B cell (primary cell): ENCODE results near the gene DCTN4. TPM values are rescaled to one million over a fixed set of nuclear protein-coding genes. Genes with fewer than 3 reads are reported as not detected.

Experiments used
- ATAC-seq: fragments of 200-7000 bp; cut with Tn5 transposase; one replicate; pipeline ENCODE4 v1.10.0; 2021; ENCODE audit warnings: low read depth, mild to moderate bottlenecking, moderate number of reproducible peaks, moderate library complexity
- CTCF ChIA-PET: fragments of 350-600 bp; sonication (Branson Sonifier 250); formaldehyde crosslinking; loops from one replicate; lab custom pipeline; 2021; ENCODE audit warnings: antibody characterized with exemption, inconsistent platforms; lab: Charles Lee
- POLR2A ChIA-PET: fragments of 350-600 bp; sonication (Branson Sonifier 250); formaldehyde crosslinking; loops from one replicate; lab custom pipeline; 2021; ENCODE audit warnings: antibody characterized with exemption; lab: Charles Lee
- DNase-seq: peaks from one replicate; pipeline ENCODE4 v3.0.0; 2013
- H2AFZ ChIP-seq: 2 replicates; pipeline ENCODE4 v1.6.1; 2012; ENCODE audit warnings: mild to moderate bottlenecking, low read depth, low read length; ENCODE audit not compliant: insufficient read depth, poor library complexity, severe bottlenecking
- H3K27ac ChIP-seq, 2 donors: 1 replicate in 1 of 2; 2 replicates in 1 of 2; pipeline ENCODE4 v1.5.1; 2012 to 2013; ENCODE audit warnings: low read length in 2 of 2, mild to moderate bottlenecking in 2 of 2, moderate library complexity in 1 of 2
- H3K27me3 ChIP-seq, 4 experiments: fragments of 200-600 bp in 1 of 4; sonication (generic) in 1 of 4; replicated peaks in 1 of 4; 1 replicate in 2 of 4; 2 replicates in 2 of 4; pipeline versions ENCODE4 v1.6.1 to v1.7.0; 2013 to 2016; ENCODE audit warnings: low read length in 3 of 4, mild to moderate bottlenecking in 2 of 4, mixed read lengths in 1 of 4, moderate library complexity in 1 of 4; ENCODE audit not compliant: insufficient read depth in 4 of 4, control insufficient read depth in 3 of 4; ENCODE audit errors: control extremely low read depth in 1 of 4
- H3K36me3 ChIP-seq, 2 experiments: replicated peaks in 1 of 2; 1 replicate in 1 of 2; 2 replicates in 1 of 2; pipeline versions ENCODE4 v1.6.1 to v1.7.1; 2013; ENCODE audit warnings: low read length in 1 of 2; ENCODE audit not compliant: insufficient read depth in 2 of 2, control insufficient read depth in 1 of 2; ENCODE audit errors: control extremely low read depth in 1 of 2, extremely low read depth in 1 of 2
- H3K4me1 ChIP-seq, 2 donors: fragments of 200-600 bp in 1 of 2; sonication (generic) in 1 of 2; 1 replicate in 1 of 2; 2 replicates in 1 of 2; pipeline versions ENCODE4 v1.5.1 to v1.6.1; 2013 to 2017; ENCODE audit warnings: low read length in 2 of 2; ENCODE audit not compliant: control insufficient read depth in 2 of 2, insufficient read depth in 2 of 2
- H3K4me2 ChIP-seq: replicated peaks from 2 replicates; pipeline ENCODE3; 2012; ENCODE audit warnings: mild to moderate bottlenecking, low read depth, low read length; ENCODE audit not compliant: poor library complexity, severe bottlenecking
- H3K4me3 ChIP-seq, 5 experiments: fragments of 200-600 bp in 1 of 5; sonication (generic) in 1 of 5; 1 replicate in 3 of 5; 2 replicates in 2 of 5; pipeline versions ENCODE4 v1.5.1 to v1.7.0; 2011 to 2016; ENCODE audit warnings: low read length in 4 of 5, mild to moderate bottlenecking in 4 of 5, low read depth in 2 of 5, control low read depth in 1 of 5, moderate library complexity in 1 of 5; ENCODE audit not compliant: insufficient read depth in 1 of 5; ENCODE audit errors: control extremely low read depth in 1 of 5, extremely low read depth in 1 of 5
- H3K79me2 ChIP-seq: fragments of 200-600 bp; sonication (generic); one replicate; pipeline ENCODE4 v1.6.0; 2016; ENCODE audit warnings: low read length; ENCODE audit not compliant: control insufficient read depth, insufficient read depth
- H3K9ac ChIP-seq: fragments of 200-600 bp; sonication (generic); 2 replicates; pipeline ENCODE4 v1.6.1; 2017; ENCODE audit warnings: mild to moderate bottlenecking, low read length, moderate library complexity
- H3K9me3 ChIP-seq, 3 donors: one replicate each; pipeline versions ENCODE4 v1.6.1 to v1.7.1; 2013; ENCODE audit warnings: low read length in 2 of 3; ENCODE audit not compliant: control insufficient read depth in 2 of 3, insufficient read depth in 1 of 3; ENCODE audit errors: control extremely low read depth in 1 of 3
- H4K20me1 ChIP-seq: 2 replicates; pipeline ENCODE4 v1.6.0; 2012; ENCODE audit warnings: mild to moderate bottlenecking, low read length; ENCODE audit not compliant: insufficient read depth, control insufficient read depth, poor library complexity, severe bottlenecking
- H3K27ac Mint-ChIP-seq: one replicate; pipeline ENCODE4 v1.8.0; 2021; ENCODE audit warnings: mixed read lengths
- H3K27me3 Mint-ChIP-seq: one replicate; pipeline ENCODE4 v1.8.0; 2021; ENCODE audit warnings: mixed read lengths
- H3K4me1 Mint-ChIP-seq: one replicate; pipeline ENCODE4 v1.8.0; 2021; ENCODE audit warnings: mixed read lengths
- H3K4me3 Mint-ChIP-seq: one replicate; pipeline ENCODE4 v1.8.0; 2021; ENCODE audit warnings: mixed read lengths
- H3K9me3 Mint-ChIP-seq: one replicate; pipeline ENCODE4 v1.8.0; 2022; ENCODE audit warnings: mixed read lengths; ENCODE audit not compliant: insufficient read depth
- EZH2 ChIP-seq: IDR thresholded peaks from 2 replicates; pipeline ENCODE4 v1.6.1; 2012; ENCODE audit warnings: borderline replicate concordance, low read depth, mild to moderate bottlenecking, moderate library complexity, low read length; ENCODE audit not compliant: insufficient read depth, poor library complexity, severe bottlenecking
- WGBS: methylation state at CpG from one replicate; pipeline ENCODE4 v1.1.5; 2013; ENCODE audit warnings: missing lambda C conversion rate; ENCODE audit not compliant: insufficient coverage; 5-methylcytosine and 5-hydroxymethylcytosine counted together
- intact Hi-C: fragments of 100-400 bp; cut with micrococcal nuclease; formaldehyde crosslinking; loops from one replicate; pipeline ENCODE4 v1.10.0; 2022
- polyA plus RNA-seq: library from polyadenylated mRNA; depleted of rRNA; stranded (reverse); fragments of >200 nt; gene quantifications from 2 replicates; pipeline ENCODE4 v1.2.3, GENCODE V29; 2012
- total RNA-seq, 2 donors: library from RNA; stranded (reverse); fragments of 120-200 nt in 1 of 2; gene quantifications; 1 replicate in 1 of 2; 2 replicates in 1 of 2; pipeline versions ENCODE4 v1.2.3 to v1.2.4, GENCODE V29; 2013 to 2022
- TF ChIP-seq, protein P1 (sequence below): fragments of 200-600 bp; IDR thresholded peaks from one replicate; pipeline ENCODE4 v1.8.0; 2022; ENCODE audit warnings: antibody characterized with exemption, mild to moderate bottlenecking

The DCTN4 gene
- total and polyA plus RNA-seq, 2 donors (not counting 1 experiment from before 2014, with no cell fraction given) = 11.2 to 54.4 TPM

DNA sequence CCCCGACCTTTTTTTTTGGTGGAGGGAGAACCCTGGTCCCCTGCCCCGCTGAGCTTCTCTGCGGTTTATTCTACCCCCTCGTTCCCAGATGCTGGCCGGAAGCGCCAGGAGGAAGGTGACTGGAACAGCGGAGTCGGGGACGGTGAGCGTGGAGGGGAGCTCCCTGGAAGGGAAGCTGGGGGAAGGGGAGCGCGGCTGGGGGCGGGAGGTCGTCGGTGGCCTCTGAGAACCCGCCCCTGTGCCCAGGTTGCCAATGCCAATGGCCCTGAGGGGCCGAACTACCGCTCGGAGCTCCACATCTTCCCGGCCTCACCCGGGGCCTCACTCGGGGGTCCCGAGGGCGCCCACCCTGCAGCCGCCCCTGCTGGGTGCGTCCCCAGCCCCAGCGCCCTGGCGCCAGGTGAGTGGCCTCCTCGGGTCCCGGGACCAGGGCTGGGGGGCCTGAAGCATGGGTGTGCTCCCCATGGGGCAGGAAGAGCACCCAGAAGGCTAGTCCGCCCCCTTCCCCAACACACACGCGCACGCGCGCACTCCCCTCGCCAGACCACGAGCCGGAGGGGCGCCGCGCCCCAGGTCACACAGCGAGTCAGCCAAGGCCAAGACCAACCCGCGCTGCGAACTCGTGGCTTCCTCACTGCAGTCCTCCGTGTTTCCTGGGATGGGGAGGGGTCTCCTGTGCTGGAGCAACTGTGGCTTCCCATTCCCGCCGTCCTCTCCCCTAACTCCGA lies 87.1 kb downstream of the DCTN4 start:
- TF ChIP-seq, protein P1, sequence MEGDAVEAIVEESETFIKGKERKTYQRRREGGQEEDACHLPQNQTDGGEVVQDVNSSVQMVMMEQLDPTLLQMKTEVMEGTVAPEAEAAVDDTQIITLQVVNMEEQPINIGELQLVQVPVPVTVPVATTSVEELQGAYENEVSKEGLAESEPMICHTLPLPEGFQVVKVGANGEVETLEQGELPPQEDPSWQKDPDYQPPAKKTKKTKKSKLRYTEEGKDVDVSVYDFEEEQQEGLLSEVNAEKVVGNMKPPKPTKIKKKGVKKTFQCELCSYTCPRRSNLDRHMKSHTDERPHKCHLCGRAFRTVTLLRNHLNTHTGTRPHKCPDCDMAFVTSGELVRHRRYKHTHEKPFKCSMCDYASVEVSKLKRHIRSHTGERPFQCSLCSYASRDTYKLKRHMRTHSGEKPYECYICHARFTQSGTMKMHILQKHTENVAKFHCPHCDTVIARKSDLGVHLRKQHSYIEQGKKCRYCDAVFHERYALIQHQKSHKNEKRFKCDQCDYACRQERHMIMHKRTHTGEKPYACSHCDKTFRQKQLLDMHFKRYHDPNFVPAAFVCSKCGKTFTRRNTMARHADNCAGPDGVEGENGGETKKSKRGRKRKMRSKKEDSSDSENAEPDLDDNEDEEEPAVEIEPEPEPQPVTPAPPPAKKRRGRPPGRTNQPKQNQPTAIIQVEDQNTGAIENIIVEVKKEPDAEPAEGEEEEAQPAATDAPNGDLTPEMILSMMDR = no peak
- TF ChIP-seq EZH2 = peak; percentile 41
- Histone ChIP-seq H3K36me3 (no peaks in the 10 kb centered on the region), H3K4me1 (peaks cover 14 to 19% of the 10 kb centered on the region in 2 donors), H3K9me3 (peaks cover 0 to 6% (median 0%) of the 10 kb centered on the region in 3 donors), H3K9ac (peak overlapping the region; percentile 49), H3K79me2 (no peaks in the 10 kb centered on the region), H4K20me1 (no peaks in the 10 kb centered on the region), H2AFZ (peak overlapping the region; percentile 75), H3K27ac (no peak overlapping the region), H3K4me2 (peak overlapping the region; percentile 89), H3K27me3 (peaks cover 0 to 52% (median 23%) of the 10 kb centered on the region in 4 experiments), H3K4me3 (peak overlapping the region in 4 of 5 experiments; percentile 29 to 55 (median 50))
- H3K4me1 Mint-ChIP-seq = peaks cover 15% of the 10 kb centered on the region
- intact Hi-C loops = no loop called here
- ChIA-PET POLR2A (no interaction called here), CTCF (interaction anchor here (0.7 to 1.8 kb wide), 2 partner anchors 112 kb away, joined by 3 to 8 read pairs; no protein-coding TSS in a partner anchor)
- 3% methylated on average over 48 of the region's 51 CpGs for WGBS
- H3K27ac Mint-ChIP-seq = no peak overlapping the region
- no peaks in the 10 kb centered on the region for H3K9me3 Mint-ChIP-seq
- peak overlapping the region; percentile 82 for H3K4me3 Mint-ChIP-seq
- DNase-seq = peak; percentile 38
- peak; percentile 41 for ATAC-seq
- H3K27me3 Mint-ChIP-seq = peaks cover 25% of the 10 kb centered on the region

DNA sequence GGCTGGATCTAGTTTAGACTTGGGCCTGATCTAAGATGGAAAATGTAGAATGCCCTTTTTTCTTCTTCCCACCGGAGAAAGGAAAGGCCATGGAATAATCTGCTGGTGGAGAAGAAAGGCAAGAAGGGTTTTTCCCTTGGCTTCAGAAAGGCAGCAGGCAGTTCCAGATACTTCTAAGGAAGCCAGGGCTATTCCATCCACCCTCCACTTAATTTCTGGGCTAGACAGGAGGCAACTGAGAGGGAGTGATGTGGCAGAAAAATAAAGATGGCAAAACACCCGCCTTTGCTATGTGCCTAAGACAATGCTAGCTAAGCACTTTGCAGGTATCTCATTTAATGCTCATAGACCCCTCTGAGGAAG lies 87.9 kb downstream of the DCTN4 start:
- Histone ChIP-seq H3K9me3 (peaks cover 0 to 6% (median 0%) of the 10 kb centered on the region in 3 donors), H3K79me2 (no peaks in the 10 kb centered on the region), H3K4me3 (peak overlapping the region in 1 of 5 experiments; percentile 55), H3K4me1 (peaks cover 14 to 19% of the 10 kb centered on the region in 2 donors), H3K4me2 (peak overlapping the region; percentile 89), H3K9ac (peak overlapping the region; percentile 49), H4K20me1 (no peaks in the 10 kb centered on the region), H3K36me3 (no peaks in the 10 kb centered on the region), H3K27me3 (peaks cover 0 to 52% (median 23%) of the 10 kb centered on the region in 4 experiments), H3K27ac (no peak overlapping the region), H2AFZ (no peak overlapping the region)
- intact Hi-C loops = no loop called here
- H3K4me1 Mint-ChIP-seq = peaks cover 15% of the 10 kb centered on the region
- POLR2A ChIA-PET = interaction anchor here (0.6 kb wide), 1 partner anchor 52 kb away, joined by 6 read pairs; no protein-coding TSS in a partner anchor
- DNase-seq (no peak), ATAC-seq (no peak)
- H3K9me3 Mint-ChIP-seq = no peaks in the 10 kb centered on the region
- CTCF ChIA-PET = interaction anchor here (0.7 to 1.8 kb wide), 2 partner anchors 111 to 113 kb away, joined by 3 to 8 read pairs; no protein-coding TSS in a partner anchor
- H3K27me3 Mint-ChIP-seq = peaks cover 25% of the 10 kb centered on the region
- TF ChIP-seq, protein P1 = no peak
- no peak for TF ChIP-seq EZH2
- peak overlapping the region; percentile 15 for H3K27ac Mint-ChIP-seq
- no CpG with 5 or more reads among the region's 2 CpGs for WGBS
- peak overlapping the region; percentile 66 for H3K4me3 Mint-ChIP-seq
